Thyroid gland (tissue), 4 donors: ENCODE data around the gene SH2D1B. TPM values are rescaled to one million over a fixed set of nuclear protein-coding genes. Genes with fewer than 3 reads are reported as not detected.

ENCODE experiments used
- DNase-seq, 2 donors: peaks; one replicate each; pipeline ENCODE4 v3.0.0-alpha.2; 2019
- H3K27ac ChIP-seq, 3 donors: fragments of 200-600 bp; sonication (generic); 1 replicate in 2 of 3; 2 replicates in 1 of 3; pipeline ENCODE4 v1.5.1; 2016 to 2019; ENCODE audit warnings: mild to moderate bottlenecking in 1 of 3, moderate library complexity in 1 of 3
- H3K27me3 ChIP-seq: fragments of 200-600 bp; sonication (generic); one replicate; pipeline ENCODE4 v1.5.1; 2019
- H3K36me3 ChIP-seq, 2 donors: fragments of 200-600 bp; sonication (generic); one replicate each; pipeline ENCODE4 v1.5.1; 2016 to 2019
- H3K4me1 ChIP-seq, 2 donors: fragments of 200-600 bp; sonication (generic); one replicate each; pipeline ENCODE4 v1.5.1; 2017 to 2019
- H3K4me3 ChIP-seq, 3 donors: fragments of 200-600 bp; sonication (generic); replicated peaks in 1 of 3; 1 replicate in 2 of 3; 2 replicates in 1 of 3; pipeline ENCODE4 v1.5.1; 2016; ENCODE audit warnings: mild to moderate bottlenecking in 1 of 3
- H3K9me3 ChIP-seq: fragments of 200-600 bp; sonication (generic); one replicate; pipeline ENCODE4 v1.5.1; 2017
- POLR2A ChIP-seq, 2 donors: fragments of 450-650 bp; IDR thresholded peaks; one replicate each; pipeline ENCODE4 v1.6.1; 2017; ENCODE audit warnings: antibody characterized with exemption in 2 of 2, mild to moderate bottlenecking in 2 of 2, moderate library complexity in 1 of 2
- WGBS, 2 donors: methylation state at CpG; one replicate each; pipeline ENCODE4 v1.1.5; 2017; 5-methylcytosine and 5-hydroxymethylcytosine counted together
- intact Hi-C: fragments of 100-400 bp; cut with DNase I; formaldehyde crosslinking; loops from one replicate; pipeline ENCODE4 v1.15.1; 2023
- total RNA-seq, 4 donors: library from RNA; depleted of rRNA; stranded (reverse); fragments of >200 nt; gene quantifications; one replicate each; pipeline ENCODE4 v1.2.3, GENCODE V29; 2016
- TF ChIP-seq, protein P1 (sequence below), 6 experiments: fragments of 200-600 bp in 3 of 6; fragments of 450-650 bp in 3 of 6; sonication (generic) in 3 of 6; IDR thresholded peaks; one replicate each; pipeline ENCODE4 v1.5.1; 2016 to 2019; ENCODE audit warnings: antibody characterized with exemption in 6 of 6, mild to moderate bottlenecking in 2 of 6, inconsistent platforms in 1 of 6, moderate library complexity in 1 of 6

SH2D1B gene
- total RNA-seq, 4 donors from 2014 or later: not detected

- H3K27ac ChIP-seq: no peak within 1 kb of the TSS
- no peaks in the 10 kb centered on the region for H3K27me3 ChIP-seq
- DNase-seq: no peak
- TF ChIP-seq POLR2A (IDR thresholded peaks at IDR 0.05): no peak
- TF ChIP-seq, protein P1, sequence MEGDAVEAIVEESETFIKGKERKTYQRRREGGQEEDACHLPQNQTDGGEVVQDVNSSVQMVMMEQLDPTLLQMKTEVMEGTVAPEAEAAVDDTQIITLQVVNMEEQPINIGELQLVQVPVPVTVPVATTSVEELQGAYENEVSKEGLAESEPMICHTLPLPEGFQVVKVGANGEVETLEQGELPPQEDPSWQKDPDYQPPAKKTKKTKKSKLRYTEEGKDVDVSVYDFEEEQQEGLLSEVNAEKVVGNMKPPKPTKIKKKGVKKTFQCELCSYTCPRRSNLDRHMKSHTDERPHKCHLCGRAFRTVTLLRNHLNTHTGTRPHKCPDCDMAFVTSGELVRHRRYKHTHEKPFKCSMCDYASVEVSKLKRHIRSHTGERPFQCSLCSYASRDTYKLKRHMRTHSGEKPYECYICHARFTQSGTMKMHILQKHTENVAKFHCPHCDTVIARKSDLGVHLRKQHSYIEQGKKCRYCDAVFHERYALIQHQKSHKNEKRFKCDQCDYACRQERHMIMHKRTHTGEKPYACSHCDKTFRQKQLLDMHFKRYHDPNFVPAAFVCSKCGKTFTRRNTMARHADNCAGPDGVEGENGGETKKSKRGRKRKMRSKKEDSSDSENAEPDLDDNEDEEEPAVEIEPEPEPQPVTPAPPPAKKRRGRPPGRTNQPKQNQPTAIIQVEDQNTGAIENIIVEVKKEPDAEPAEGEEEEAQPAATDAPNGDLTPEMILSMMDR (IDR thresholded peaks at IDR 0.05): no peak
- no peaks in the 10 kb centered on the region for H3K4me1 ChIP-seq
- H3K9me3 ChIP-seq: no peaks in the 10 kb centered on the region
- 96 to 97% methylated on average over 3 of the region's 3 CpGs for WGBS, 2 donors
- H3K36me3 ChIP-seq: no peaks in the 10 kb centered on the region
- intact Hi-C loops: no loop called here
- H3K4me3 ChIP-seq: no peak within 1 kb of the TSS
Observed at GRCh38 chr1:162381383-162381782, 30.6 kb downstream of the SH2D1B start, which contains the start of gene C1orf226. C1orf226 (plus strand) TSS chr1:162381728; CDS start chr1:162381902, 174 bp downstream.

DNA sequence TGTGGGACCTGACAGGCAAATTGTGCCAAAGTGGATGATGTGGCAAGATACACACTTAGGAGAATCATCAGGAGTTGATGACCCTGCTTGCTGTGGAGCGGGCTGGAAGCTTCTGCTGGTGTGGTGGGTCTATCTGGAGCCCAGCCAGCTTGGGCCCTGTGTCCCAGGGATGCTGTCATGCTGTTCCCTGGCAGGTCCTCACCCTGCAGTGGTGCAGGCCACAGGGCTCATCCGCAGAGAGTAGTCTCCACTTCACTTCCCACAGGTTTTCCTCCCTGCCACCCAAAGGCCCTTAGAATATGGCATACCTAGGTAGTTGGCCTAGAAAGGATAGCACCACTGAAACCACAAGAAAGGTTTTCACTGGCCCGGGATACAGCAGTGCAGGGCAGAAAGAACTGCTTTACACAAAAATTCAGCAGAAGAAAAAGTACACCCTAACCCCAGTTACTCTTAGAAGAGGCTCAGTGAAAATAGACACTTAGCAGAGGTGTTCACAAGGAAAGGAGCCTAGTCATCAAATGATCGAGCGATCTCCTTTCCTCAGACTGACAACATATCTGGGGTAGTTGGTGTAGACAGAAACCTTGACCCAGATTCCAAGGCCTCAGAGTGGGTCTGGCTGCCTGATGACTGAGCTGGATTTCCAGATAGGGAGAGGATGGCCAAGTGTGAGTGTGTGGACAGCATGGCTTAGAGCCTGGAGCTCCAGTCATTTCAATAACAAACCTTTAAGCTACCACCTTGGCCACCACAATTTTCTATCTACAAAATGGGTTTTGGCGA, 31.7 kb downstream of the SH2D1B start:
- intact Hi-C loops: no loop called here
- WGBS, 2 donors: 86 to 88% methylated on average over 6 of the region's 6 CpGs

GRCh38 chr1:162376691-162377090, 35.2 kb downstream of the SH2D1B start, which contains the start of gene SPATA46:
SPATA46 (minus strand) TSS chr1:162376854; CDS start chr1:162376790, 64 bp downstream.
- 93 to 95% methylated on average over 5 of the region's 5 CpGs for WGBS, 2 donors
- no peak within 1 kb of the TSS for H3K27ac ChIP-seq
- H3K9me3 ChIP-seq: no peaks in the 10 kb centered on the region
- no peaks in the 10 kb centered on the region for H3K4me1 ChIP-seq
- DNase-seq: no peak
- no peaks in the 10 kb centered on the region for H3K36me3 ChIP-seq
- no peak for TF ChIP-seq POLR2A (IDR thresholded peaks at IDR 0.05)
- TF ChIP-seq, protein P1 (IDR thresholded peaks at IDR 0.05): no peak
- H3K4me3 ChIP-seq: no peak within 1 kb of the TSS
- intact Hi-C loops: no loop called here
- H3K27me3 ChIP-seq: no peaks in the 10 kb centered on the region

More for the DNA sequence above, 31.7 kb downstream of the SH2D1B start:
- Histone ChIP-seq H3K9me3 (no peaks in the 10 kb centered on the region), H3K4me3 (no peak overlapping the region), H3K36me3 (no peaks in the 10 kb centered on the region), H3K4me1 (no peaks in the 10 kb centered on the region), H3K27me3 (no peaks in the 10 kb centered on the region), H3K27ac (no peak overlapping the region)
- no peak for DNase-seq
- TF ChIP-seq POLR2A (IDR thresholded peaks at IDR 0.05): no peak
- TF ChIP-seq, protein P1 (IDR thresholded peaks at IDR 0.05): no peak

GRCh38 chr1:162375463-162375862, 36.5 kb downstream of the SH2D1B start:
- intact Hi-C loops: no loop called here
- Histone ChIP-seq H3K27me3 (no peaks in the 10 kb centered on the region), H3K27ac (no peak overlapping the region), H3K36me3 (no peaks in the 10 kb centered on the region), H3K4me1 (no peaks in the 10 kb centered on the region), H3K4me3 (no peak overlapping the region), H3K9me3 (no peaks in the 10 kb centered on the region)
- 84 to 85% methylated on average over 7 to 8 of the region's 8 CpGs for WGBS, 2 donors
- no peak for DNase-seq
- TF ChIP-seq, protein P1 (IDR thresholded peaks at IDR 0.05): no peak
- no peak for TF ChIP-seq POLR2A (IDR thresholded peaks at IDR 0.05)

DNA sequence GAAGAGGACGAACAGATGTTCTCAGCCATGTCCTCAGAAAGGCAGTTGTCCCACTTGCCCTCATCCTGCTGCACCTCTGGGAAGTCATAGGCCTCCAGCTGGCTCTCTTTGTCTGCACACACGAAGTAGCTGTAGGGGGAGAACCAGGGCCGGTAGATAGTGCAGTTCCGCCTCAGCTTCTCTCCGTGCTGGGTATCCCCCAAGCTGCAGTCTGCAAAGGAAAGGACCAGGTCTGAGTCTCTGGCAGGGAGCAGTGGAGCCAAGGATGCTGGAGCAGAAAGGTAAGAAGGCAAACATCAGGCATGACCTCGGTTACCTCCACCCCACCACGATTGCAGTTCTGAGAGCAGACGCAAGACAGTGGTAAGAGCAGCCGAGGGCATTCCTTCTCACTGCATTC, 37.5 kb downstream of the SH2D1B start:
- Histone ChIP-seq H3K9me3 (no peaks in the 10 kb centered on the region), H3K4me1 (no peaks in the 10 kb centered on the region), H3K27ac (no peak overlapping the region), H3K4me3 (no peak overlapping the region), H3K36me3 (no peaks in the 10 kb centered on the region), H3K27me3 (no peaks in the 10 kb centered on the region)
- TF ChIP-seq, protein P1 (IDR thresholded peaks at IDR 0.05): no peak
- no peak for TF ChIP-seq POLR2A (IDR thresholded peaks at IDR 0.05)
- intact Hi-C loops: no loop called here
- 82 to 85% methylated on average over 9 of the region's 9 CpGs for WGBS, 2 donors
- no peak for DNase-seq
